Measurements from ENCODE around the gene LRRIQ1. TPM values are rescaled to one million over a fixed set of nuclear protein-coding genes. Genes with fewer than 3 reads are reported as not detected.

The LRRIQ1 gene
- total RNA-seq, 1 donor from 2014 or later: 25.5 TPM

- DNase-seq (ENCODE audit: low spot score): peak; percentile 71
- peaks cover 55% of the 10 kb centered on the region for H3K27me3 Mint-ChIP-seq (ENCODE audit: insufficient read depth, low read depth)
- H3K4me3 ChIP-seq: peak overlapping the region; percentile 71
- no peak overlapping the region for H3K27ac Mint-ChIP-seq
- peaks cover 19% of the 10 kb centered on the region for H3K4me1 ChIP-seq
- no peaks in the 10 kb centered on the region for H3K36me3 ChIP-seq
- peak overlapping the region; percentile 93 for H3K4me2 ChIP-seq
- no peaks in the 10 kb centered on the region for H3K79me2 ChIP-seq (ENCODE audit: low read depth)
- H2AFZ ChIP-seq (replicated peaks): peak overlapping the region; percentile 100
- no peaks in the 10 kb centered on the region for H3K9me3 ChIP-seq (ENCODE audit: low read depth)
- H3F3A ChIP-seq (ENCODE audit: low read depth): peaks cover 24% of the 10 kb centered on the region
- H3K27me3 ChIP-seq: peaks cover 69% of the 10 kb centered on the region
- peaks cover 2% of the 10 kb centered on the region for H3K36me3 Mint-ChIP-seq
- H3K9me3 Mint-ChIP-seq: peaks cover 6% of the 10 kb centered on the region
- H4K20me1 ChIP-seq (ENCODE audit: low read depth): no peaks in the 10 kb centered on the region
- H3K9ac ChIP-seq: no peak overlapping the region
- H3K4me3 Mint-ChIP-seq: peak overlapping the region; percentile 94
- H3K4me1 Mint-ChIP-seq: peaks cover 13% of the 10 kb centered on the region
- peak; percentile 42 for TF ChIP-seq EZH2phosphoT487 (IDR thresholded peaks at IDR 0.05)
- TF ChIP-seq, protein P1, sequence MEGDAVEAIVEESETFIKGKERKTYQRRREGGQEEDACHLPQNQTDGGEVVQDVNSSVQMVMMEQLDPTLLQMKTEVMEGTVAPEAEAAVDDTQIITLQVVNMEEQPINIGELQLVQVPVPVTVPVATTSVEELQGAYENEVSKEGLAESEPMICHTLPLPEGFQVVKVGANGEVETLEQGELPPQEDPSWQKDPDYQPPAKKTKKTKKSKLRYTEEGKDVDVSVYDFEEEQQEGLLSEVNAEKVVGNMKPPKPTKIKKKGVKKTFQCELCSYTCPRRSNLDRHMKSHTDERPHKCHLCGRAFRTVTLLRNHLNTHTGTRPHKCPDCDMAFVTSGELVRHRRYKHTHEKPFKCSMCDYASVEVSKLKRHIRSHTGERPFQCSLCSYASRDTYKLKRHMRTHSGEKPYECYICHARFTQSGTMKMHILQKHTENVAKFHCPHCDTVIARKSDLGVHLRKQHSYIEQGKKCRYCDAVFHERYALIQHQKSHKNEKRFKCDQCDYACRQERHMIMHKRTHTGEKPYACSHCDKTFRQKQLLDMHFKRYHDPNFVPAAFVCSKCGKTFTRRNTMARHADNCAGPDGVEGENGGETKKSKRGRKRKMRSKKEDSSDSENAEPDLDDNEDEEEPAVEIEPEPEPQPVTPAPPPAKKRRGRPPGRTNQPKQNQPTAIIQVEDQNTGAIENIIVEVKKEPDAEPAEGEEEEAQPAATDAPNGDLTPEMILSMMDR (IDR thresholded peaks at IDR 0.05): no peak
- peak; percentile 46 for TF ChIP-seq EZH2 (IDR thresholded peaks at IDR 0.05)
- H3K27ac ChIP-seq: no peak overlapping the region
These were observed 243.5 kb downstream of the LRRIQ1 start for GRCh38 chr12:85279449-85280164.

DNA sequence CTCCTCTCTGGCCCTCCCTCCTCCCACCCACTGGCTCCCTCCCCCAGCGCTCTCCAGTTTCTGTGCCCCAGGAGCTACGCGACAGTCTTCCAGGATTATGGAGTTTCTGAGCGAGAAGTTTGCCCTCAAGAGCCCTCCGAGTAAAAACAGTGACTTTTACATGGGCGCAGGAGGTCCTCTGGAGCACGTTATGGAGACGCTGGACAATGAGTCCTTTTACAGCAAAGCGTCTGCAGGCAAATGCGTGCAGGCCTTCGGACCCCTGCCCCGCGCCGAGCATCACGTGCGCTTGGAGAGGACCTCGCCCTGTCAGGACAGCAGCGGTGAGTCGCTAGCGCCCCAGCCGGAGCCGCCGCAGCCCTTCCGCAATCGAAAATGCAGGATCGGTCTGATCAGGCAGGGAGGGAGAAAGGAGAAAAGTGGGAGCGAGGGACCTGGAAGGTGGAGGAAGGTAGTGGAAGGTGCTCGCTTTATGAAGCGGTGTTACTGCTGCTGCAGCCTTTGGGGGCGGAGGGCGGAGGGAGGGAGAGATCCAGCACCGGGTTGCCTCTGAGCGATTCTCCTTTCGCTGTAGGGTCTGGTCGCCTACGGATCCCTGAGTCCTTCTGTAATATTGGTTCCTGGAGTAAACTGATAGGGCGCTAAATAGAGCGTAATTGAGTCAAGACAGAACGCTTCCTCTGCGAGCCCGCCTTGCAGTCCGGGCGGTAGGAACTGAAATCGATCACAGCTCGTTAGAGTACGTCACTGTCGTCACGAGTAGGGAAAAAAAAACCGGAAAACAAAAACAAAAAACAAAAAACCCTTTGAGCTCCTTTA lies 244.2 kb downstream of the LRRIQ1 start, which contains the start of gene ALX1:
ALX1 (plus strand) TSS at position 56 of the 819 bp plus-strand sequence; CDS start at position 98, 42 bp downstream.
- Mint-ChIP-seq H3K9me3 (peaks cover 6% of the 10 kb centered on the region), H3K4me3 (peak within 1 kb of the TSS; percentile 94), H3K27ac (peak within 1 kb of the TSS; percentile 19), H3K4me1 (peaks cover 13% of the 10 kb centered on the region), H3K36me3 (peaks cover 2% of the 10 kb centered on the region), H3K27me3 (ENCODE audit: insufficient read depth, low read depth) (peaks cover 51% of the 10 kb centered on the region)
- peaks cover 24% of the 10 kb centered on the region for H3F3A ChIP-seq (ENCODE audit: low read depth)
- no peaks in the 10 kb centered on the region for H3K36me3 ChIP-seq
- H2AFZ ChIP-seq (replicated peaks): peak within 1 kb of the TSS; percentile 100
- peaks cover 62% of the 10 kb centered on the region for H3K27me3 ChIP-seq
- peak within 1 kb of the TSS; percentile 77 for H3K27ac ChIP-seq
- peak within 1 kb of the TSS; percentile 71 for H3K4me3 ChIP-seq
- H3K9me3 ChIP-seq (ENCODE audit: low read depth): no peaks in the 10 kb centered on the region
- peak within 1 kb of the TSS; percentile 54 for H3K9ac ChIP-seq
- DNase-seq (ENCODE audit: low spot score): peak; percentile 89
- no peaks in the 10 kb centered on the region for H4K20me1 ChIP-seq (ENCODE audit: low read depth)
- H3K79me2 ChIP-seq (ENCODE audit: low read depth): no peaks in the 10 kb centered on the region
- peak within 1 kb of the TSS; percentile 93 for H3K4me2 ChIP-seq
- no peak for TF ChIP-seq EZH2 (IDR thresholded peaks at IDR 0.05)
- TF ChIP-seq, protein P1 (IDR thresholded peaks at IDR 0.05): peak; percentile 25
- peaks cover 19% of the 10 kb centered on the region for H3K4me1 ChIP-seq

GRCh38 chr12:85280984-85281630 lies 245.0 kb downstream of the LRRIQ1 start:
- Histone ChIP-seq H3K36me3 (no peaks in the 10 kb centered on the region), H3K4me2 (peak overlapping the region; percentile 93), H3K4me3 (peak overlapping the region; percentile 71), H3K9ac (peak overlapping the region; percentile 54), H3K4me1 (peaks cover 19% of the 10 kb centered on the region), H3F3A (ENCODE audit: low read depth) (peaks cover 24% of the 10 kb centered on the region), H3K9me3 (ENCODE audit: low read depth) (no peaks in the 10 kb centered on the region), H3K27me3 (peaks cover 54% of the 10 kb centered on the region), H3K79me2 (ENCODE audit: low read depth) (no peaks in the 10 kb centered on the region), H2AFZ (replicated peaks) (peak overlapping the region; percentile 100), H3K27ac (peak overlapping the region; percentile 77), H4K20me1 (ENCODE audit: low read depth) (no peaks in the 10 kb centered on the region)
- Mint-ChIP-seq H3K4me1 (peaks cover 13% of the 10 kb centered on the region), H3K27me3 (ENCODE audit: insufficient read depth, low read depth) (peaks cover 47% of the 10 kb centered on the region), H3K27ac (no peak overlapping the region), H3K9me3 (peaks cover 6% of the 10 kb centered on the region), H3K36me3 (peaks cover 2% of the 10 kb centered on the region), H3K4me3 (peak overlapping the region; percentile 94)
- TF ChIP-seq EZH2phosphoT487 (IDR thresholded peaks at IDR 0.05): no peak
- TF ChIP-seq, protein P1 (IDR thresholded peaks at IDR 0.05): no peak
- TF ChIP-seq EZH2 (IDR thresholded peaks at IDR 0.05): no peak
- DNase-seq (ENCODE audit: low spot score): no peak
